ENCODE results near the gene UGT1A8. TPM values are rescaled to one million over a fixed set of nuclear protein-coding genes. Genes with fewer than 3 reads are reported as not detected.

UGT1A8 gene
- total RNA-seq, 1 donor from 2014 or later, result not detected

DNA sequence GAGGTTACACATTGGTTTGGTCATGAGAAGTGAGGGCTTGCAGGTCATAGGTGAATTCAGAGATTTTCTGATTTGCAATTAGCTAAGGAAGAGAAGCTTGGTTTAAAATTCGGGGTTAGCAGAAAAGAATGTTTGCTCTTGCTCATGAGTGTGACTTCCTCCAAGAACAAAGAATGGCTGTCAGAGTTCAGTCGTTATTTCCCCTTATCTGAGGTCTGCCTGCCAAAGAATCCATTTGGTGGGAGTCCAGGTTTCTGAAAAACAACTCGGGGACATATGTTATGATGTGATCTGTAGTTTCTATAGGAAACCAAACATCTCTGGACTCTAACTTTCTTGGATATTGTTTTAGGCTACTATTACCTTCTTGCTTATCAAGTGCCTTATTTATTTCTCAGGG, 72.1 kb downstream of the UGT1A8 start:
- TF ChIP-seq POLR2A (IDR thresholded peaks at IDR 0.05) (no peak), POLR2AphosphoS5 (IDR thresholded peaks at IDR 0.05; ENCODE audit: insufficient read depth in 1 of 2, low read depth in 1 of 2) (no peak)
- TF ChIP-seq, protein P1, sequence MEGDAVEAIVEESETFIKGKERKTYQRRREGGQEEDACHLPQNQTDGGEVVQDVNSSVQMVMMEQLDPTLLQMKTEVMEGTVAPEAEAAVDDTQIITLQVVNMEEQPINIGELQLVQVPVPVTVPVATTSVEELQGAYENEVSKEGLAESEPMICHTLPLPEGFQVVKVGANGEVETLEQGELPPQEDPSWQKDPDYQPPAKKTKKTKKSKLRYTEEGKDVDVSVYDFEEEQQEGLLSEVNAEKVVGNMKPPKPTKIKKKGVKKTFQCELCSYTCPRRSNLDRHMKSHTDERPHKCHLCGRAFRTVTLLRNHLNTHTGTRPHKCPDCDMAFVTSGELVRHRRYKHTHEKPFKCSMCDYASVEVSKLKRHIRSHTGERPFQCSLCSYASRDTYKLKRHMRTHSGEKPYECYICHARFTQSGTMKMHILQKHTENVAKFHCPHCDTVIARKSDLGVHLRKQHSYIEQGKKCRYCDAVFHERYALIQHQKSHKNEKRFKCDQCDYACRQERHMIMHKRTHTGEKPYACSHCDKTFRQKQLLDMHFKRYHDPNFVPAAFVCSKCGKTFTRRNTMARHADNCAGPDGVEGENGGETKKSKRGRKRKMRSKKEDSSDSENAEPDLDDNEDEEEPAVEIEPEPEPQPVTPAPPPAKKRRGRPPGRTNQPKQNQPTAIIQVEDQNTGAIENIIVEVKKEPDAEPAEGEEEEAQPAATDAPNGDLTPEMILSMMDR (IDR thresholded peaks at IDR 0.05), result no peak
- Histone ChIP-seq H3K27me3 (no peaks in the 10 kb centered on the region), H3K36me3 (no peaks in the 10 kb centered on the region), H3K27ac (no peak overlapping the region), H3K9me3 (no peaks in the 10 kb centered on the region), H3K4me1 (peaks cover 8% of the 10 kb centered on the region), H3K4me3 (no peak overlapping the region)
- no peak for DNase-seq (ENCODE audit: extremely low spot score in 2 of 2)
- intact Hi-C loops (cut with DNase I), result no loop called here

GRCh38 chr2:233690444-233690843, 73.0 kb downstream of the UGT1A8 start:
- Histone ChIP-seq H3K4me3 (no peak overlapping the region), H3K27me3 (no peaks in the 10 kb centered on the region), H3K4me1 (peaks cover 8% of the 10 kb centered on the region), H3K27ac (no peak overlapping the region), H3K36me3 (no peaks in the 10 kb centered on the region), H3K9me3 (no peaks in the 10 kb centered on the region)
- TF ChIP-seq POLR2A (IDR thresholded peaks at IDR 0.05) (no peak), POLR2AphosphoS5 (IDR thresholded peaks at IDR 0.05; ENCODE audit: insufficient read depth in 1 of 2, low read depth in 1 of 2) (no peak)
- TF ChIP-seq, protein P1 (IDR thresholded peaks at IDR 0.05), result no peak
- DNase-seq (ENCODE audit: extremely low spot score in 2 of 2), result no peak
- intact Hi-C loops (cut with DNase I), result no loop called here

DNA sequence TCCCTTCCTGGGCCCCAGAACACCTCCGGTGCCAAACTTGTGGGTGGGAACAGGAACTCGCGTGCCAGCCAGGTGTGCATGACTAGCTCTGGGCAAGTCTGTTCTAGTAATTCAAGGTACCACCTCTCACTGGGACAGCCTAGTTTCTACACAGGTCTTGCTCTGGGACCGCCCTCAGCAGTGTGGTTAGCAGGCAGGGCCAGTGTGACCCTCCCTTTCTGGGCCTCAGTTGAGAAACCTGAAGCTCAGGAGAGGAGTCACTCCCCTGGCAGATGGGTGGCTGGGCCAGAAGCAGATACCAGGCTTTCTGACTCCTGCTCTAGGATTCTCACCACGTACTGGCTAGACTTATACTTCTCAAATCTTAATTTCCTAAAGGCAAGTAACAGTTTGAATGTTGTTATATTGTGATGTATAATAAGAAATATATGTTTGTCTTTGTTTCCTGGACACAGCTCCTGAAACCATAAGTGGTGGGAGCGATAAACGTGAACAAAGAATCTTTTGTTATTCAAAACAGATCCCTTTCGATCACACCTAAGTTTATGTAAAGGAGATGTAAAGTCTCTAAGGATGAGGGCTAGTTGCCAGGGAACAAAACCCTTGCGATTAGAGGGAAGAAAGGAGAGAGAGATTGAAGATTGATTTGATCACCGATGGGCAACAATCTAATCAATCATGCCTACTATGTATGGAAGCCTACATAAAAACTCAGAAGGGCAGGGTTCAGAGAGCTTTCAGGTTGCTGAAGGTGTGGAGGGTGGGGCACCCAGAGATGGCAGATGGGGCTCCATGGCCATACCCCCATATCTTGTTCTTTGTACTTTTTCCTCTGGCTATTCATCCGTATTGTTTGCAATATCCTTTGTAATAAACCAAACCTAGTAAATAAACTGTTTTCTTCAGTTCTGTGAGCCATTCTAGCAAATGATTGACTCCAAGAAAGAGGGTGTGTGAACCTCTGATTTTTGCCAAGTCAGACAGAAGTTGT, 74.3 kb downstream of the UGT1A8 start:
- intact Hi-C loops (cut with DNase I), result no loop called here
- Histone ChIP-seq H3K27me3 (no peaks in the 10 kb centered on the region), H3K9me3 (no peaks in the 10 kb centered on the region), H3K4me1 (peaks cover 8% of the 10 kb centered on the region), H3K36me3 (no peaks in the 10 kb centered on the region), H3K4me3 (peak overlapping the region in 1 of 2 donors; percentile 33), H3K27ac (peak overlapping the region; percentile 16)
- TF ChIP-seq POLR2AphosphoS5 (IDR thresholded peaks at IDR 0.05; ENCODE audit: insufficient read depth in 1 of 2, low read depth in 1 of 2) (peak; percentile 63 to 80), POLR2A (IDR thresholded peaks at IDR 0.05) (peak in 1 of 2 donors; percentile 20)
- TF ChIP-seq, protein P1 (IDR thresholded peaks at IDR 0.05), result no peak
- peak in 1 of 2 donors; percentile 92 for DNase-seq (ENCODE audit: extremely low spot score in 2 of 2)

GRCh38 chr2:233692648-233693047, 75.2 kb downstream of the UGT1A8 start, which contains the start of gene UGT1A6:
UGT1A6 (plus strand) TSS chr2:233692890; CDS start chr2:233693005, 115 bp downstream.
- intact Hi-C loops (cut with DNase I), result no loop called here
- Histone ChIP-seq H3K27me3 (no peaks in the 10 kb centered on the region), H3K4me1 (peaks cover 8% of the 10 kb centered on the region), H3K9me3 (no peaks in the 10 kb centered on the region), H3K36me3 (no peaks in the 10 kb centered on the region), H3K4me3 (peak within 1 kb of the TSS in 1 of 2 donors; percentile 33), H3K27ac (peak within 1 kb of the TSS; percentile 16)
- DNase-seq (ENCODE audit: extremely low spot score in 2 of 2), result no peak
- TF ChIP-seq, protein P1 (IDR thresholded peaks at IDR 0.05), result no peak
- TF ChIP-seq POLR2A (IDR thresholded peaks at IDR 0.05), result no peak
- no peak for TF ChIP-seq POLR2AphosphoS5 (IDR thresholded peaks at IDR 0.05; ENCODE audit: insufficient read depth in 1 of 2, low read depth in 1 of 2)

DNA sequence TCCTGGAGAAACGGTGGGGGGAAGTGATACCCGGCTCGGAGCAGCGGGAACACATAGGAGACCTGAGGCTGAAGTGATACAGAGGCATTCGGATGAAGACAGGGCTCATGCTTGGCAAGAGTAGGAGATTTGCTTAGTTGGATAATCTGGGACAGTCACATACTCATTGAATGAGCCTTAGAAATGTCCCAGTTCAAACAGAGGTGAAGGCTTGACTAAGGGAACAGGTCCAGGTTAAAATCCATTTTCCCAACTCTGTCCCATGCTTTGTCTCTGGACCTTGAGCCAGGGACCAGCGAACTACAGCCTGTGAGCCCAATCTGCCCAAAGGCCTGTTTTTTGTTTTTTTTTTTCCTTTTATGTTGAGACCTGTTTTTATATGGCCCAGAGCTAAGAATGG, 76.5 kb downstream of the UGT1A8 start:
- Histone ChIP-seq H3K36me3 (no peaks in the 10 kb centered on the region), H3K4me1 (peaks cover 8% of the 10 kb centered on the region), H3K4me3 (no peak overlapping the region), H3K9me3 (no peaks in the 10 kb centered on the region), H3K27me3 (no peaks in the 10 kb centered on the region), H3K27ac (no peak overlapping the region)
- intact Hi-C loops (cut with DNase I), result no loop called here
- no peak for DNase-seq (ENCODE audit: extremely low spot score in 2 of 2)
- TF ChIP-seq POLR2A (IDR thresholded peaks at IDR 0.05), result no peak
- TF ChIP-seq POLR2AphosphoS5 (IDR thresholded peaks at IDR 0.05; ENCODE audit: insufficient read depth in 1 of 2, low read depth in 1 of 2), result no peak
- TF ChIP-seq, protein P1 (IDR thresholded peaks at IDR 0.05), result no peak

Data from vagina (tissue), 2 donors.